Fibroblast of peridontal ligament (primary cell): ENCODE results near the gene HSPA12B.

Experiments used
- DNase-seq: peaks from one replicate; pipeline ENCODE4 v3.0.0-alpha.2; 2010; ENCODE audit errors: extremely low read depth

HSPA12B gene

GRCh38 chr20:3705491-3705969, 27.0 kb upstream of the HSPA12B start:
- DNase-seq, result no peak

- DNase-seq, result no peak
These were observed 26.3 kb upstream of the HSPA12B start for GRCh38 chr20:3705970-3706739.

GRCh38 chr20:3706774-3707507, 25.5 kb upstream of the HSPA12B start:
- peak; percentile 41 for DNase-seq

GRCh38 chr20:3707508-3707899, 25.0 kb upstream of the HSPA12B start:
- DNase-seq, result no peak

- DNase-seq, result no peak
These were observed 22.4 kb upstream of the HSPA12B start for GRCh38 chr20:3710011-3710466.

GRCh38 chr20:3710703-3711483, 21.6 kb upstream of the HSPA12B start:
- peak; percentile 54 for DNase-seq

- DNase-seq, result no peak
These were observed 21.0 kb upstream of the HSPA12B start for GRCh38 chr20:3711484-3711941.

GRCh38 chr20:3712279-3712873, 20.1 kb upstream of the HSPA12B start, which contains the start of gene SIGLEC1:
SIGLEC1 (minus strand) TSS chr20:3712600; CDS start chr20:3707128, 5,472 bp downstream.
- no peak for DNase-seq

- no peak for DNase-seq
These were observed 18.4 kb upstream of the HSPA12B start for GRCh38 chr20:3714092-3714491.

- peak; percentile 41 for DNase-seq
These were observed 16.2 kb upstream of the HSPA12B start for GRCh38 chr20:3716195-3716834.

- no peak for DNase-seq
These were observed 13.4 kb upstream of the HSPA12B start for GRCh38 chr20:3719046-3719445.

GRCh38 chr20:3720068-3720467, 12.4 kb upstream of the HSPA12B start:
- DNase-seq, result no peak

- no peak for DNase-seq
These were observed 11.9 kb upstream of the HSPA12B start for GRCh38 chr20:3720626-3721025.

- DNase-seq, result no peak
These were observed 10.6 kb upstream of the HSPA12B start for GRCh38 chr20:3721912-3722311.

- no peak for DNase-seq
These were observed 9.2 kb upstream of the HSPA12B start for GRCh38 chr20:3723284-3723683.

- DNase-seq, result no peak
These were observed 8.1 kb upstream of the HSPA12B start for GRCh38 chr20:3724356-3724755.

GRCh38 chr20:3727401-3728021, 5.0 kb upstream of the HSPA12B start:
- DNase-seq, result peak; percentile 90

GRCh38 chr20:3728354-3728753, 4.1 kb upstream of the HSPA12B start:
- no peak for DNase-seq

GRCh38 chr20:3728876-3729275, 3.6 kb upstream of the HSPA12B start:
- no peak for DNase-seq

GRCh38 chr20:3729378-3729777, 3.1 kb upstream of the HSPA12B start:
- DNase-seq, result no peak
